GM12873 (cell line): ENCODE results near the gene PGRMC2.

ENCODE experiments used
- CTCF ChIP-seq: IDR thresholded peaks from 2 replicates; pipeline ENCODE4 v1.5.1; 2012; ENCODE audit warnings: low read depth, mild to moderate bottlenecking, moderate library complexity, low read length, control low read depth; ENCODE audit not compliant: insufficient read depth; ENCODE audit errors: missing control alignments

PGRMC2 gene

GRCh38 chr4:128283071-128283470 lies 4.5 kb downstream of the PGRMC2 start:
- TF ChIP-seq CTCF: no peak

- no peak for TF ChIP-seq CTCF
These were observed 5.1 kb downstream of the PGRMC2 start for GRCh38 chr4:128282516-128282915.

DNA sequence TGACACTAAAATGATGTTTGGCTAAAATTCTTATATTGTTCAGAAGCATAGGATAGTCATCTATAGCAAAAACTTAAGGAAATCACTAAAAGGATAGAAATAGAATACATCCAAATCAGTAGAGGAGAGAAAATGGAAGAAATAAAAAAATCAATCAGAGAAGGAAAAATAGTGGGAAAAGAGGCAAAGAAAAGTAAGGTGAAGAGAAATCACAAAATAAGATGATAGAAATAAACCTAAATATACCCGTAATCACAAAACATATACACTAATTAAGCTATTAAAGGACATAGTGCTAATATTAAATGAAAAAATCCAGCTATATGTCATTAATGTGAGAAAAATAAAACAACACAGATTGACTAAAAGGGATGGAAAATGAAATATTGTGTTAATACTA lies 6.3 kb downstream of the PGRMC2 start:
- no peak for TF ChIP-seq CTCF

DNA sequence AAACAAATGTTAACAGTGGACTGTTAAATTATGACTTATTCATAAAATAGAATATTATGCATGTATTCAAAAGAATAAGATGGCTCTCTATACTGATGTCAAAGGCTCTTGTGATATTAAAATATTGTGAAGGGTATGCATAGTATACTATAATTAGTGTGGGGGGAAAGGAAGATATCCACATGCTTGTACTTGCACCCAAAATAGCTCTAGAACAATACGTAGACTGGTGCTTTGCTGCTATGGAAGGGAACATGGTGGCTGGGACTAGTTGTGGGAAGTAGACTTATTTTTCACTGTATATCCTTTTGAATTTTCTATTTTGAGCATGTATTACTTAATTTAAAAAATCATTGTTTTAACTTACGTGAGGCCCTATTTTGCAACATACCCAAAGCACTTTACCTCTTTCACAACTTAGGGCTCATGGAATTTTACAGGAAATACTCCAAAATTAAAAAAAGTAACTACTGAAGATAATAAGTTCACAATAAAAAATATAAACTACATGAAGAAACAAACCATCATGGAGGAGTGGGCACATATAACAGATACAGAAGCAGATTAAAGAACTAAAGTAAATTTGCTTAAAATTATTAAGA lies 7.9 kb downstream of the PGRMC2 start:
- TF ChIP-seq CTCF: no peak

DNA sequence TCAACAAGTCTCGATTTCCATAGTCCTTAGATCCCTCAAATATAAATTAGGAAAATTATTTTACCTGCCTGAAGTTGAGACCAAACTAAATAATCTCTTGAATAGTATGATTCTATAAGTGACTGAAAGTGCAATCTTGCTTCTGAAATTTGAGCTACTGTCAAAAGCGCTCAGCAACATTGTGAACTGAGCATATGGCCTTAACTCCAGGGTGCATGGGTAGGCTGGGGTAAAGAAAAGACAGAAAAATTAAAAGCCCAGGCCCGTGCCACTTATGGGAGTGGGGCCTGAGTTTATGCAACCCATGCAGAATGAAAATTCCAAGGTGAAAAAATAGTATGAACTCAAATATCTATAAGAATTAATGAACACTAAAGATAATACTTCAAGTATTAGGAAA lies 9.8 kb downstream of the PGRMC2 start:
- TF ChIP-seq CTCF: no peak

- TF ChIP-seq CTCF: no peak
These were observed 12.3 kb downstream of the PGRMC2 start for GRCh38 chr4:128275346-128275745.

GRCh38 chr4:128271551-128271950 lies 16.1 kb downstream of the PGRMC2 start:
- TF ChIP-seq CTCF: no peak

DNA sequence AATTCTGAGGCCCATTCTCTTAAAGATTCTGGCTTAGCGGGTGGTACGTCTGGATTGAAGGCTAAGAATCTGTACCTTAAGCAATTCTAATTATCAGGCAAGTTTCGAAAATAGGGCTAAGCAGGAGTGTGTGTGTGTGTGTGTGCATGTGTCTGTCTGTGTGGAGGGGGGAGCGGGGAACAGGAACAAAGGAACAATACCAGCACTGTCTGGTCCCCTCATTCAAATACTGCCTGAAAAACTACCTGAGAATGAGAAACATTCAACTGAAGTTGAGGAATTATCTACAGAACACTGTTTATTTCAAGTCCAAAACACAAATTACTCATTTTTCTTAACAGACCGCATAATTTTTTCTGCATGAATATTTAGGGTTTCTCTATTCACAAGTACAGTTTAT lies 18.6 kb downstream of the PGRMC2 start:
- no peak for TF ChIP-seq CTCF
